Measurements from ENCODE around the gene PRICKLE2. TPM values are rescaled to one million over a fixed set of nuclear protein-coding genes. Genes with fewer than 3 reads are reported as not detected.

The PRICKLE2 gene
- polyA plus RNA-seq, 1 donor (not counting 4 experiments of a cell fraction or from before 2014, with no cell fraction given), result 7.8 TPM

DNA sequence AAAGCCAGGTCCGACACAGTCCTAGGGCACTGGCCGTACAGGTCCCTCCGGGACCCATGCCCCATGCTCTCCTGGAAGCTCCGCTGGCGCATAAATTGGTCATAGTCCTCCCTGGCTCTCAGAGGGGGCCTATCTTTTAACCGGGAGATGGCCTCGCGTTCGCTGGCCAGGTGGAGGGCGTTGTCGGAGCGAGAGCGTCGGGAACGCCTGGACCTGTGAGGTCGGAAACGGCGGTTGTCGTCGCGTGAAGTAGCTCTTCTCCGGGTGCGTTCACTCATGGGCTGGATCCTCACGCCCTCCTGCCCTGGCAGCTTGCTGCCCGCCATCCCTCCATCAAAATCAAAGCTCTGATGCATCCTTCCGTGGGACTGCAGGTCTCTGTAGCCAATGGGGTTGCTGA, 126.0 kb downstream of the PRICKLE2 start:
- Histone ChIP-seq H3K9ac (ENCODE audit: control insufficient read depth, extremely low read depth, insufficient read depth, low read length) (no peak overlapping the region), H3K36me3 (ENCODE audit: control insufficient read depth in 2 of 2, extremely low read depth in 1 of 2, insufficient read depth in 2 of 2, low read length in 2 of 2) (peaks cover 0 to 8% of the 10 kb centered on the region in 2 experiments), H4K20me1 (ENCODE audit: control insufficient read depth, extremely low read depth, insufficient read depth, low read length) (no peaks in the 10 kb centered on the region), H3K9me3 (ENCODE audit: control insufficient read depth, low read depth, low read length) (no peaks in the 10 kb centered on the region), H3K4me2 (ENCODE audit: control insufficient read depth, extremely low read depth, insufficient read depth, low read depth, low read length) (no peak overlapping the region), H3K9me1 (ENCODE audit: control insufficient read depth, extremely low read depth, insufficient read depth, low read length) (no peaks in the 10 kb centered on the region), H3K27ac (ENCODE audit: control insufficient read depth, insufficient read depth, low read length) (no peak overlapping the region), H3K4me1 (ENCODE audit: control insufficient read depth, extremely low read depth, insufficient read depth, low read length) (peaks cover 8% of the 10 kb centered on the region), H2AFZ (ENCODE audit: control insufficient read depth, low read length) (no peak overlapping the region), H3K4me3 (ENCODE audit: control insufficient read depth in 2 of 3, extremely low read depth in 1 of 3, insufficient read depth in 2 of 3, low read depth in 1 of 3, low read length in 3 of 3) (no peak overlapping the region), H3K27me3 (ENCODE audit: control insufficient read depth, extremely low read depth, insufficient read depth, low read length) (no peaks in the 10 kb centered on the region), H3K79me2 (ENCODE audit: control insufficient read depth, insufficient read depth, low read length) (no peaks in the 10 kb centered on the region)
- DNase-seq (ENCODE audit: low read depth, low spot score) (no peak), FAIRE-seq (no peak)
- TF ChIP-seq CTCF (optimal IDR thresholded peaks at IDR 0.05 in 1 of 3, IDR thresholded peaks at IDR 0.05 in 1 of 3, conservative IDR thresholded peaks at IDR 0.05 in 1 of 3; ENCODE audit: extremely low read depth in 1 of 3, insufficient read depth in 2 of 3, low read length in 3 of 3), result no peak
- no peak for TF ChIP-seq EZH2 (IDR thresholded peaks at IDR 0.05; ENCODE audit: low read length)
- dilution Hi-C loops (cut with MboI; ENCODE audit: extremely low pct_ligation_motif_present, low sequenced_read_pairs), result no loop called here

DNA sequence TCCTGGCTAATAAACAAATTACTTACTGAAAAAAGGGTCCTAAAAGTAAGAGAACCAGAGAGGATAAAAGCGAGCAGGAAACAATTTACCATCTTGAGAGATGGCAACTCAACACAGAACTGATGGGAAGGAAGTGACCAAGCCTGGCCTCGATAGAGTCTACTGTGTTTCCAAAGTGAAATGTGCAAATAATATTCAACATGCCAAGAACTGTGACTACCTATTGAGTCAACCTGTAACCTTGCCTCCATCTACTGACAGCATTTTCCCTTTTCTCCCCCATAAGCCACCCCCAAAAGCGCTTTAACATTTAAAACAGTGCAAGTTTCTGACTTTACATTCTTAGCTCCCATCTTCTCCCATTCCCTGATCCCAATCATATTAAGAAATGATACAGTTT, 126.6 kb downstream of the PRICKLE2 start:
- DNase-seq (ENCODE audit: low read depth, low spot score) (no peak), FAIRE-seq (no peak)
- no peak overlapping the region for H3K9ac ChIP-seq (ENCODE audit: control insufficient read depth, extremely low read depth, insufficient read depth, low read length)
- no peak for TF ChIP-seq EZH2 (IDR thresholded peaks at IDR 0.05; ENCODE audit: low read length)
- TF ChIP-seq CTCF (optimal IDR thresholded peaks at IDR 0.05 in 1 of 3, IDR thresholded peaks at IDR 0.05 in 1 of 3, conservative IDR thresholded peaks at IDR 0.05 in 1 of 3; ENCODE audit: extremely low read depth in 1 of 3, insufficient read depth in 2 of 3, low read length in 3 of 3), result no peak
- H3K4me3 ChIP-seq (ENCODE audit: control insufficient read depth in 2 of 3, extremely low read depth in 1 of 3, insufficient read depth in 2 of 3, low read depth in 1 of 3, low read length in 3 of 3), result no peak overlapping the region
- peaks cover 4% of the 10 kb centered on the region for H3K4me1 ChIP-seq (ENCODE audit: control insufficient read depth, extremely low read depth, insufficient read depth, low read length)
- H3K79me2 ChIP-seq (ENCODE audit: control insufficient read depth, insufficient read depth, low read length), result no peaks in the 10 kb centered on the region
- H3K36me3 ChIP-seq (ENCODE audit: control insufficient read depth in 2 of 2, extremely low read depth in 1 of 2, insufficient read depth in 2 of 2, low read length in 2 of 2), result peaks cover 0 to 8% of the 10 kb centered on the region in 2 experiments
- no peaks in the 10 kb centered on the region for H3K9me1 ChIP-seq (ENCODE audit: control insufficient read depth, extremely low read depth, insufficient read depth, low read length)
- no peaks in the 10 kb centered on the region for H3K9me3 ChIP-seq (ENCODE audit: control insufficient read depth, low read depth, low read length)
- no peaks in the 10 kb centered on the region for H4K20me1 ChIP-seq (ENCODE audit: control insufficient read depth, extremely low read depth, insufficient read depth, low read length)
- H3K27me3 ChIP-seq (ENCODE audit: control insufficient read depth, extremely low read depth, insufficient read depth, low read length), result no peaks in the 10 kb centered on the region
- dilution Hi-C loops (cut with MboI; ENCODE audit: extremely low pct_ligation_motif_present, low sequenced_read_pairs), result no loop called here
- H2AFZ ChIP-seq (ENCODE audit: control insufficient read depth, low read length), result no peak overlapping the region
- H3K27ac ChIP-seq (ENCODE audit: control insufficient read depth, insufficient read depth, low read length), result no peak overlapping the region
- H3K4me2 ChIP-seq (ENCODE audit: control insufficient read depth, extremely low read depth, insufficient read depth, low read depth, low read length), result no peak overlapping the region
